ENCODE measurements around the gene RAB29.
"Not testable (repeated sequence)": the region's sequence is repeated elsewhere in the genome, so short reads cannot be mapped to it uniquely, and the experiment has no call there.

Gene RAB29, protein sequence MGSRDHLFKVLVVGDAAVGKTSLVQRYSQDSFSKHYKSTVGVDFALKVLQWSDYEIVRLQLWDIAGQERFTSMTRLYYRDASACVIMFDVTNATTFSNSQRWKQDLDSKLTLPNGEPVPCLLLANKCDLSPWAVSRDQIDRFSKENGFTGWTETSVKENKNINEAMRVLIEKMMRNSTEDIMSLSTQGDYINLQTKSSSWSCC

GRCh38 chr1:205775015-205775716 lies at the start of gene RAB29:
Gene RAB29, minus strand, starts transcription at chr1:205775482. Its CDS starts 526 bp downstream, at chr1:205774956.
- DNase-seq = peak; percentile 88

DNA sequence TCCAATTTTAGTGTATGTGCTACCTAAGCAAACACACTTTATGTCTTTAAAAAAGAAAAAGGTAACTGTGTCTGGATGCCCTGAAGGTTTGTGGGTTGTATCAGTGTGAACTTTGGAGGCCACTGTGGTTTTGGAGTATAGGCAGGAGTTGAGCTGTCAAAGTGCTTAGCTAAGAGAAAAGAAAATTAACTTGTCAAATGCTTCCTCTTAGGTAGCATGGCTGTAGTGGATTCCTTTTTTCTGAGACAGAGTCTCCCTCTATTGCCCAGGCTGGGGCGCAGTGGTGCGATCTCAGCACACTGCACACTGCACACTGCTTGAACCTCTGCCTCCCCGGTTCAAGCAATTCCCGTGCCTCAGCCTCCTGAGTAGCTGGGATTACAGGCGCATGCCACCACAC lies 48.9 kb upstream of the RAB29 start:
- no peak for DNase-seq

GRCh38 chr1:205823260-205823659 lies 48.0 kb upstream of the RAB29 start:
- not testable (repeated sequence) for DNase-seq

DNA sequence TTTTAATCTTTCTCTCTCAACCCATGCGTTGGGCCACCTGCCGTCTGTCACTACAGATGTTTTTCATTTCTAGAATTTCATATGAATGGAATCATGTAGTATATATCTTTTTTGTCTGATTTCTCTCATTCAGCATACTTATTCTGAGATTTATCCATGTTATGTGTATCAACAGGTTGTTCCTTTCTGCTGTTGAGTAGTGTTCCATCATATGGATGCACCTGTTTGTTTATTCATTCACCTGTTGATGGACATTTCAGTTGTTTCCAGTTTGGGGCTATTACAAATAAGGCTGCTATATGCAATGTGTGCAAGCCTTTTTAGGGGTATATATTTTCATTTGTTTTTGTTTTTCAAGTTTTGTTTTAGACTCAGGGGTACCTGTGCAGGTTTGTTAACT lies 47.1 kb upstream of the RAB29 start:
- no peak for DNase-seq

DNA sequence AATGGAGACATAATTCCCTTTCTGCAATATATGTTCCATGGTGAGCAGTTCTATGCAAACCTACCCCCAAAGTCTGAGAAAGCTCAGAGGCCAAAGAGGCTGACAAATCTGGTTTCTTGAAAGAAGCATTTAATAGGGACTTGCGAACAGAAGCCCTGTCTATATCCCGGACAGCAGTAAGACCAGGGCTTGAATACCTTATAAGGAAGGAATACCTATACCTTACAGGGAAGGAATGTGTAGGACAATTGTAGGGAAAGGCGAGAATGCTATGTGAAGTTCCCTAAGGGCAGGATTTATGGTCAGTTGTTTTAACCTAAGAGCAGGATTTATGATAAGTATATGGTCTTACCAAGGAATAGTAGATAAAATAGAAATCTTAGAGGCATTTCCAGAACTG lies 42.7 kb upstream of the RAB29 start:
- no peak for DNase-seq

- DNase-seq = no peak
Measured at GRCh38 chr1:205817364-205817763, 42.1 kb upstream of the RAB29 start.

GRCh38 chr1:205813755-205814058 lies 38.4 kb upstream of the RAB29 start:
- DNase-seq = peak; percentile 23

GRCh38 chr1:205812878-205813754 lies 37.8 kb upstream of the RAB29 start, which contains the start of gene SLC41A1:
Gene SLC41A1, minus strand, starts transcription at chr1:205813198. Its CDS starts 2,757 bp downstream, at chr1:205810441.
- peak; percentile 95 for DNase-seq

DNA sequence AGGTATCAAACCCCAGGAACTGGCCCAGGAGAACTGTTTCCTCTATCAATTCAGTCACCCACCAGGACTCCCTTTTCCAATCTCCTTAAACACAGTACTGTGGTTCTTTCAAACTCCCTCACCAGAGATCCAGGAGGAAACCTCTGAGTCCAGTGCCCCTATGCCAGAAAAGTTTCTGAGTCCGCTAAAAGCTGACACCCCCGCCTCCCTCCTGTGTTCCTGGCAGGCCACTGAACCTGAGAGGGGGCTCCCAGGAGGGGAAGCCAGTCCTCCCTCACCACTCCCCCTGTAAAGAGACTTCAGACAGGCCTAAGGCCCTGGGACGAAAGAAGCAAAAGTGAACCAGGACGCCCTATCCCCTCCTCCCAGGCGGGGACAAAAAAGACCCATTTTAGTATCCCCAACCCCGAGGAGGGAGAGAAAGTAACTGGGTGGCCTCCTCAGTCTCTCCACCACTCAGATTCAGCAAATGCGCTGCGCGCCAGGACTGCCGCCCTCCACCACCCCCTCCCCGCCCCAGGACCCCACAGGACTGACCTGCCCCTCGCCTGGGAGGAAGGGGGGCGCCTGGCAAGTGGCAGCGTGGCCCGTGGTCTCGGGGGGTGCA lies 37.1 kb upstream of the RAB29 start:
- DNase-seq = no peak

DNA sequence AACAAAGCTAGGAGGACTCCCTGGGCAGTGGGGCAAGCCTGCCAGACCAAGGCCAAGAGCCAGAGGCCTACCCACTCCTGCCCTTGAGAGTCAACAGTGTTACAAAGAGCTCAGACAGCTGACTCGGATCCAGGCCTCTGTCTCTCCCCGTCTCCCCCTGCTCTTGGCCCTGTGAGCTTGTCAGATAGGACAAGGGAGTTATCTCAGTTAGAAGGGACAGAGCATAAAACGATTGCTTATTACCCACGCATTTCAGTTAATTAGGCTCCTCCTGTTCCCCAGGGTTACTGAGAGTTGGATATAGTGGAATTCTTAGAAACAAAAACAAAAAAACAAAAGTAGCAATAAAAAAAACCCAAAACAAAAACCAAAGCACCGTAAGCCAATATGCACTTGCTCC lies 36.4 kb upstream of the RAB29 start:
- no peak for DNase-seq

DNA sequence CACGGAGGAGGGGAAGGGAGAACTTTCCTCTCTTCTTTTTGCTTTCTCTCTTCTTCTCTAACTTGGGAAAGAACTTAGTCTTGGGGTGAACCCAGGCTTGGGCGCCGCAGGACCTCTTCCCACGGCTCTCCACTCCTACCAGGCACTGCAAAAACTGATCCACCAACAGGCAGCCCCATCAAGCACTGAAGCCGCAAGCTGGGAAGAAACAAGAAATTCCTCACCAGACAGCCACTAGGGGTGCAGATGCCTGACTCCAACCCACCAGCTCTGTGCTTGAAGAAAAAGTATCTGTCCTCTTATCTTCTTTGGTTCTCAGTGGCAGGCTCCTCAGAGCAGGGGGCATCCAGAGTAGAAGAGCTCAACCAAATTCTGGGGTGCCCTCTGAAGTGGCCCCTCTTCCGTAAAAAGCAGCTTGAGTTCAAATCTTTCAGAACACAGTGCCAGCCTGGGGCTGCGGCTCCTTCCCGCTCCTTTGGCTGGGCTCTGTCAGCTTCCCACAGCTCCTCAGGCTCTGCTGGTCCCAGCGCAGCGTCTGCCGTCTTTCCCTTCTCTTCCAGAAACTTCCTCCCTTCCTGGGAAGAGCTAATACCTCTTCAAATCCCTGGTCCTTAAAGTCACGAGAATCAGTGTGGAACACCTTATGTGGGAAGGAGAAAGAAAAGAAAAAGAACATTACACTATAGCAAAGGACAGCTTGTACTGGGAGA lies 35.3 kb upstream of the RAB29 start:
- no peak for DNase-seq

DNA sequence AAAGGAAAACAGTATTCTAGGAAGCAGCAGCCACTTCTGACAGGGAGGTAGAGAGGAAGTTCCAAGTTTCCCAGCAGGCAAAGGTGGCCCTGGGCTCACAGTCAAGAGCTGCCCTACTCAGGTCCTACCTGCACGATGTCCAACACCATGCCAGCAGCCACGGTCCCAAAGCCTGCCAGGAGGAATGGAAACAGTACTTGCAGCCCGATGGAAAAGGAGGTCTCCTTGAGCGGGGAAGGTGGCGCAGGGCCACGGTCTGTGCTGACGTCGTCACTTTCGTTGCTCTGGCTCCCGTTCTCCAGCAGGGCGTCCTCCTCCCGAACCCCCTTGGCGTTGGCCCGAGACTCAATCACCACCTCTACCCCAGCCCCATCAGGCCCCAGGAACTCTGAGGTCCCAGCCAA lies 34.7 kb upstream of the RAB29 start:
- DNase-seq = no peak

- no peak for DNase-seq
Measured at GRCh38 chr1:205809469-205809868, 34.2 kb upstream of the RAB29 start.

- DNase-seq = no peak
Measured at GRCh38 chr1:205805082-205805711, 29.9 kb upstream of the RAB29 start.

DNA sequence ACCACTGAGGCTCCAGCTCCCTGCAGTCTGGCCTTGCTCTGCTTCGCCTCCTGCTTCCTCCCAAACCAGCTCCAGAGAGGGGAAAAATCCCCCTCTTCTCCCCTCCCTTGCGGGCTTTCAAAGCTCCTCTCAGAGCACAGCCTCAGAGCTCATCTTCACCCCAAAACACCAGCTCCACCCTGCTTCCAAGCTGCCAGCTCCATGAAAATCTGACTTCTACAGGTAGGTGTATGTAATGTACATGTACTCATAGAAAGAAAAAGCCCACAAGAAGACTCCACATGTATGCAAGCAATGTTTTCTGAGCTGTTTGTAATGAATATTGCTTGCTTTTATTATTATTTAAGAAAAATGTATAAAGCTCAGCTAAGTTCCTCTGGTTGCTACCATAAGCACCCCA lies 29.3 kb upstream of the RAB29 start:
- DNase-seq = no peak

- no peak for DNase-seq
Measured at GRCh38 chr1:205803986-205804385, 28.7 kb upstream of the RAB29 start.

DNA sequence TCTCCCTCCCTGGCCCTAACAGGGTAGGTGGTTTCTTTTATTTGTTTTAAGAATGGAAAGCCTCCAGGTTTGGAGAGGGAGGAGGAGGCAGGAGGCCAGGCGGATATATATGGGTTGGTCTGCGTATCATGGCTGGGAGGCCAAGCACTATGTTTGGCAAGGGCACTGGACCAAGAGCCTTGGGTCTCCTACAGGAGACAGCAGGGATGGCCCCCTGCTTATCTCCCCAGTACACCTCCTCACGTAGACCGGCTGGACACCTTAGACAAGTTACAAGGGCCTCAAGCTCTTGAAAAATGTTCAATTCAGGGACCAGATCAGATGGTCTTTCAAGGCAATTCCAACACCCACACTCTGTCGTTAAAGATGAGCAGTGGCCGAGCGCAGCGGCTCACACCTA lies 26.8 kb upstream of the RAB29 start:
- no peak for DNase-seq

DNA sequence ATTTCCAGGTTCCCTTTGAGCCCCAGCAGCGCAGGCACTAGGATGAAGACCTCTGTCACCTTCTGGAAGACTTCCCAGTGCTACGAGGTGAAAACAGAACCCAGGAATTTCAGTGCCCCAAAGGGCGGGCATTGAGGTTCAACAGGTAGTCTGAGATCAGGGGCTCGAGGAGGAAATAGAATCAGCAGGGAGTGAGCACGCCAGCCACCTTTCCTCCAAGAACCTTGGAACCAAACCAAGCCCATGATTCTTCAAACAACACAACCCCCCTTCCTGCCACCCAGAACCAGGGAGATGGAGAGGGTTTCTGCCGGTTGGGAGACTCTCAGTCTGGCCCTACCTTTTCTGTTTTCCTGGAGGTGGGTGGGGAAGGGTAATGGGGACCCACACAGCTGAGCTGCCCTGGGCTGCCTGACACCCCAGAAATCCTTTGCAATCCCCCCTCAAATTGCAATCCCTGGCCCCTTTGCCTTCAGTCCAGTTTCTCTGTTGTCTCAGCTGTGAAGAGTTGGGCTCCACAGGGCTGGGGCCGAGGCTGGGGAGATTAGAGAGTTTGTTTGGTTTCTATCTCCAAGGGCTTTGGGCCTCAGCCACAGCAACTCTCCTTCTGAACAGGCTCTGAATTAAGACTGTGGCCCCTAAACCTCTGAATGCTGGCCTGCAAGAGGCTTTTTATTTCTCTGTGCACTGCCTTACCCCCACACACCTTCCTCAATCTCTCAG lies 25.9 kb upstream of the RAB29 start:
- no peak for DNase-seq

- no peak for DNase-seq
Measured at GRCh38 chr1:205800427-205800826, 25.1 kb upstream of the RAB29 start.

DNA sequence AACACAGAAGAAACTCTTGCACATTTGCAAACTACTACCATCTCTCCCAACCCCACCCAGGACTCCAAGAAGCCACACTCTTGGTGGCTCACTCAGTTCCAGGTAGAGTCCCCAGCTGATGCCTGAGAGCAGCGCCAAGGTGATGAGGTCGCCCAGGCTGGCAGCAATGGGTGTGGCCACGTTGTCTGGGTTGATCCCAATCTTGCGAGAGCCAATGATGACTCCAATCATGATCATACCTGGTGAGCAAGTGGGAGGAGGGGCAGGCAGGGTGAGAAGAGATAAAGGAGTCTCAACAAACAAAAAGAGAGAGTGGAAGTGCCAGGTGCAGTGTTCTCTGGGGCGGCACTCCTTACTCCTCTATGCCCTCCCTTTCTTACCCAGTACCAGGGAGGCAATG lies 23.3 kb upstream of the RAB29 start:
- DNase-seq = no peak

DNA sequence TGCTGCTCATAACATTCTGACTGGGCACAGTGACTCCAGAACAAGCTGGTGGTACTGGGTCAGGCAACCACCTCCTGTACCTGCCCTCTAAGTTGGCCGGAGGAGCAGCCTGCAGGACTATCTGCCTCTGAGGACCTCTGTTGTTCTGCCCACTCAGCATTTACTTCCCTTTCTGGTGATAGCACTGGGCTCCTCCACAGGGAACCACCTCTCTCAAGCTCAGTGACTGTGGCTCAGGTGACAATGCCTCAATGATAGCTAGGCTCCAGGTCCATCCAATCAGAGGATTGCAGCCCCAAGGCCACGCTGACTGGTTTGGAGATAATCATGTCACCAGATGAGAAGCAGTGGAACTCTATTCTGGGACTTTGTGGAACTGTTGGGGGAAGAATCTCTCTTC lies 21.9 kb upstream of the RAB29 start:
- DNase-seq = no peak

Measured in CD4-positive, alpha-beta T cell treated with Interferon gamma for 1 hour (primary cell).